ENCODE results near the gene SF1. TPM values are rescaled to one million over a fixed set of nuclear protein-coding genes. Genes with fewer than 3 reads are reported as not detected.

SF1 gene
- total RNA-seq, 1 experiment from 2014 or later = 472 TPM

DNA sequence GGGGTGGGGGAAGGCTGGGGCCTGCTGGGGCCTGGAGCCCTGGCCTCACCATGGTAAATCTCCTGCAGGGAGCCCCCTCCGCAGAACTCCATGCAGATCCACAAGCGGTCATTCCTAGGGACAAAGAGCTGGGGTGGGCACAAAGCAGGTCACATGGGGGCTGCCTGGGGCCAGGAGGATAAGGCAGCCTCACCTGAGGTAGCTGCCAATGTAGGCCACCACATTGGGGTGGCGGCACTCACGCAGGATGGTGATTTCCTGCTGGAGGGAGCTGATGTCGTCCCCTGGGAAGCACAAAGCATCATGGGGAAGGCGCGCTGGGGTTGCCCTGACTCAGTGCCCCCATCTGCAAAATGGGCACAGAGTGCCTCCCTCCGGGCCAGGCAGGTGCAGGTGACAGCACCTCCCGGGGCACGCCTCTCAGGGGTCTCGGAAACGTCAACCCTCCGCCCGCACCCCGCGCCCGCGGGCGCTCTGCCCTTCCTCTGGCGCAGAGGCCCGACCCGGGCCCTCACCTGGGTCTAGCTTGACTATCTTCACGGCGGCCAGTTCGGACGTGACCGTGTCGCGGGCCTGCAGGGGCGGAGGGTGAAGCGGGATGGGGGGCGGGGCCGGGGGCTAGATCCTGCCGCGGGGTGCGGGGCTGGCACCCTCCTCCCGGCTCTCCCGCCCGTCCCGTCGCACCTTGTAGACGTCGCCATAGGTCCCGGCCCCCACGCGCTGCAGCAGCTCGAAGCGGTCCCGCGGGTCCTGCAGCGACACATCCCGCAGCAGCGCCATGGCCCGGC, 24.2 kb upstream of the SF1 start:
- Histone ChIP-seq H3K9me3 (ENCODE audit: low read depth, low read length, poor library complexity, severe bottlenecking) (no peaks in the 10 kb centered on the region), H3K27me3 (replicated peaks; ENCODE audit: insufficient read depth, low read depth, low read length, poor library complexity) (no peaks in the 10 kb centered on the region), H3K36me3 (ENCODE audit: insufficient read depth, low read length, poor library complexity, severe bottlenecking) (peaks cover 6% of the 10 kb centered on the region), H3K27ac (ENCODE audit: low read depth, low read length, poor library complexity, severe bottlenecking) (peak overlapping the region; percentile 85), H3K4me1 (ENCODE audit: insufficient read depth, low read length, poor library complexity, severe bottlenecking) (peaks cover 23% of the 10 kb centered on the region), H3K4me3 (ENCODE audit: low read depth, low read length, poor library complexity, severe bottlenecking) (peak overlapping the region; percentile 56)
- intact Hi-C loops (cut with micrococcal nuclease; ENCODE audit: unreplicated experiment) = no loop called here
- BruUV-seq (replicated peaks) = no TSS peak
- DNase-seq (ENCODE audit: low spot score) = no peak
- TF ChIP-seq, protein P1, sequence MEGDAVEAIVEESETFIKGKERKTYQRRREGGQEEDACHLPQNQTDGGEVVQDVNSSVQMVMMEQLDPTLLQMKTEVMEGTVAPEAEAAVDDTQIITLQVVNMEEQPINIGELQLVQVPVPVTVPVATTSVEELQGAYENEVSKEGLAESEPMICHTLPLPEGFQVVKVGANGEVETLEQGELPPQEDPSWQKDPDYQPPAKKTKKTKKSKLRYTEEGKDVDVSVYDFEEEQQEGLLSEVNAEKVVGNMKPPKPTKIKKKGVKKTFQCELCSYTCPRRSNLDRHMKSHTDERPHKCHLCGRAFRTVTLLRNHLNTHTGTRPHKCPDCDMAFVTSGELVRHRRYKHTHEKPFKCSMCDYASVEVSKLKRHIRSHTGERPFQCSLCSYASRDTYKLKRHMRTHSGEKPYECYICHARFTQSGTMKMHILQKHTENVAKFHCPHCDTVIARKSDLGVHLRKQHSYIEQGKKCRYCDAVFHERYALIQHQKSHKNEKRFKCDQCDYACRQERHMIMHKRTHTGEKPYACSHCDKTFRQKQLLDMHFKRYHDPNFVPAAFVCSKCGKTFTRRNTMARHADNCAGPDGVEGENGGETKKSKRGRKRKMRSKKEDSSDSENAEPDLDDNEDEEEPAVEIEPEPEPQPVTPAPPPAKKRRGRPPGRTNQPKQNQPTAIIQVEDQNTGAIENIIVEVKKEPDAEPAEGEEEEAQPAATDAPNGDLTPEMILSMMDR (conservative IDR thresholded peaks at IDR 0.05; ENCODE audit: low read depth, low read length) = no peak
- TF ChIP-seq EZH2 (IDR thresholded peaks at IDR 0.05; ENCODE audit: borderline replicate concordance, low read depth, low read length, poor library complexity, severe bottlenecking) = no peak
- ChIA-PET POLR2A (ENCODE audit: low non-redundant PET) (no interaction called here), CTCF (no interaction called here)

DNA sequence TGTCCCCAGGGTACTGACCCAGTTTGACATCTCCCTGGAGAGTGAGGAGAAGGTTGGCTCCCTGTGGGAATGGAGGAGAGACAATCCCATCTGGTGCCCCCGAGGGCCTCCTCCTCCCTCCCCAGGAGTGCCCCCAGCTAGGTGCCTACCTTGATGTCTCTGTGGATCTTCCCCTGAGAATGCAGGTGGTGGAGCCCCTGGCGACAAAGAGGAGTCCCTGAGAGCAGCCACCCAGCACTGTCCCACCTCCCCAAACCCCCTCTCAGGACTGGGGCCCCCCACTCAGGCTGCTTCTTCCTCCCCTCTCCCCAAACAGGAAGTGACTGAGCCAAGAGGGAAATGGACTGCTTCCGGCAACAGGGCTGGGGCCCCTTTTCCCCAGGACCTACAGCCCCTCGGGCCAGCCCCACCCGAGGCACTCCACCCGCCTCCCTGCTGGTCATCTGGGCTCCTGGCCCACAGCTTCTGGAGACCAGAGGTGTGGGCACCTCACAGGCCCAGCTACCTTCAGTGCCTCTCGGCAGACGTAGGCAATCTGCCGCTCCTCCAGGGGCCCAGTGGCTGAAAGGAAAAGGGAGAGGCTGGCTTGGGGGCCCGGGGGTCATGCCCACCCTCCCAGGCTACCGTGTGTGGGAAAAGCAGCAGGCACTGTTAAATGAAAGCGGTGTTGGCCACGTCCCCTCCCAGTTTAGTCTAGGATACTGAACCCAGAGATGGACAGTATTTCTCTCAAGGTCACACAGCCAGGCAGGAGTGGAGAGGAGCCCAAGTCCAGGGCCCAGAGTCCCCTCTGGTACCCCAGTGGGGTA, 23.4 kb upstream of the SF1 start:
- CTCF ChIA-PET = no interaction called here
- peaks cover 23% of the 10 kb centered on the region for H3K4me1 ChIP-seq (ENCODE audit: insufficient read depth, low read length, poor library complexity, severe bottlenecking)
- DNase-seq (ENCODE audit: low spot score) = peak; percentile 44
- no peaks in the 10 kb centered on the region for H3K27me3 ChIP-seq (replicated peaks; ENCODE audit: insufficient read depth, low read depth, low read length, poor library complexity)
- H3K9me3 ChIP-seq (ENCODE audit: low read depth, low read length, poor library complexity, severe bottlenecking) = no peaks in the 10 kb centered on the region
- POLR2A ChIA-PET (ENCODE audit: low non-redundant PET) = no interaction called here
- H3K36me3 ChIP-seq (ENCODE audit: insufficient read depth, low read length, poor library complexity, severe bottlenecking) = peaks cover 6% of the 10 kb centered on the region
- peak overlapping the region; percentile 85 for H3K27ac ChIP-seq (ENCODE audit: low read depth, low read length, poor library complexity, severe bottlenecking)
- intact Hi-C loops (cut with micrococcal nuclease; ENCODE audit: unreplicated experiment) = no loop called here
- no TSS peak for BruUV-seq (replicated peaks)
- no peak for TF ChIP-seq EZH2 (IDR thresholded peaks at IDR 0.05; ENCODE audit: borderline replicate concordance, low read depth, low read length, poor library complexity, severe bottlenecking)
- TF ChIP-seq, protein P1 (conservative IDR thresholded peaks at IDR 0.05; ENCODE audit: low read depth, low read length) = no peak
- peak overlapping the region; percentile 56 for H3K4me3 ChIP-seq (ENCODE audit: low read depth, low read length, poor library complexity, severe bottlenecking)

DNA sequence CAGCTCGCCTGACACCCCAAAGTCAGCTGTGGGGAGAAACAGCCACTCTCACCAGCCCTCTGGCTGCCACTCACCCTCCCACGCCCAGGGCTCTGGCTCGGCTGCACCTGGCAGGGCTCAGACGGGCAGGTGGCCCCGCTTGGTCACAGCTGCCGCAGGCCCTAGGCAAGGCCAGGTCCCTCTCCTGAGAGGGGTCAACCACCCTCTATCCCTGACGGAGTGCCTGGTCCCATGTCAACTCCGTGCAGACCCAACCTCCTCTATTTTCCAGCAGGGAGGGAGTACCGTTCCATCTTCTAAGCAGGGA, 22.8 kb upstream of the SF1 start:
- Histone ChIP-seq H3K27ac (ENCODE audit: low read depth, low read length, poor library complexity, severe bottlenecking) (peak overlapping the region; percentile 85), H3K9me3 (ENCODE audit: low read depth, low read length, poor library complexity, severe bottlenecking) (no peaks in the 10 kb centered on the region), H3K36me3 (ENCODE audit: insufficient read depth, low read length, poor library complexity, severe bottlenecking) (peaks cover 8% of the 10 kb centered on the region), H3K27me3 (replicated peaks; ENCODE audit: insufficient read depth, low read depth, low read length, poor library complexity) (no peaks in the 10 kb centered on the region), H3K4me1 (ENCODE audit: insufficient read depth, low read length, poor library complexity, severe bottlenecking) (peaks cover 23% of the 10 kb centered on the region), H3K4me3 (ENCODE audit: low read depth, low read length, poor library complexity, severe bottlenecking) (no peak overlapping the region)
- ChIA-PET CTCF (no interaction called here), POLR2A (ENCODE audit: low non-redundant PET) (no interaction called here)
- TF ChIP-seq, protein P1 (conservative IDR thresholded peaks at IDR 0.05; ENCODE audit: low read depth, low read length) = no peak
- no peak for TF ChIP-seq EZH2 (IDR thresholded peaks at IDR 0.05; ENCODE audit: borderline replicate concordance, low read depth, low read length, poor library complexity, severe bottlenecking)
- DNase-seq (ENCODE audit: low spot score) = no peak
- intact Hi-C loops (cut with micrococcal nuclease; ENCODE audit: unreplicated experiment) = no loop called here
- no TSS peak for BruUV-seq (replicated peaks)
